Measurements from ENCODE around the gene GJB1. TPM values are rescaled to one million over a fixed set of nuclear protein-coding genes. Genes with fewer than 3 reads are reported as not detected.

GJB1 gene
- polyA plus RNA-seq, 1 donor from 2014 or later: not detected

- H3K4me3 ChIP-seq (ENCODE audit: low read length): no peak overlapping the region
- no peak overlapping the region for H3K4me2 ChIP-seq (ENCODE audit: low read length)
Measured at GRCh38 chrX:71245159-71245558, 22.1 kb downstream of the GJB1 start.

DNA sequence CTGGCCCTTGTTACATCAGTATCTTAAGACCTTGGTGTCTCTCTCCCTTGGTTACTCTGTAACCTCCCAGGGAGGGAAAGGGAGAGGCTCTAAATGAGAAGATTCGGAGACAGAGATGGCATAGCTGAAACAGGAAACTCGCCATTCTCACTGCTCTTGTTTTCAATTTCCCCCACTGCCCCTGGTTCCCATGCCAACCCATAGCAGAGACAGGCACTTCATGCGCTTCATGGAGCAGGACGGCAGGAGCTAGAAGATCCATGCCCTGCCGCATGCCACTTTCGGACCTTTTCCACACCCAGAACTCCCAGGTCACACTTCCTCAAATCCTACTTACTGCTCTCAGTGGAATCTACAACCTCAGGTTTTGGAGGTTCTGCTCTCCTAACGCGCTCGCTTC lies 27.8 kb downstream of the GJB1 start:
- Histone ChIP-seq H3K9me2 (ENCODE audit: insufficient read depth, low read length) (no peaks in the 10 kb centered on the region), H3K9ac (ENCODE audit: low read length) (no peak overlapping the region), H2AFZ (ENCODE audit: low read depth, low read length) (no peak overlapping the region), H3K9me3 (ENCODE audit: low read length) (no peaks in the 10 kb centered on the region), H3K79me2 (replicated peaks; ENCODE audit: insufficient read depth, low read length) (peaks cover 10% of the 10 kb centered on the region), H3K27me3 (ENCODE audit: insufficient read depth, low read depth, low read length) (no peaks in the 10 kb centered on the region), H3K4me2 (ENCODE audit: low read length) (no peak overlapping the region), H3F3A (ENCODE audit: insufficient read depth, low read length, poor library complexity, severe bottlenecking) (no peaks in the 10 kb centered on the region), H4K20me1 (ENCODE audit: insufficient read depth) (no peaks in the 10 kb centered on the region), H3K36me3 (ENCODE audit: insufficient read depth, low read length) (no peaks in the 10 kb centered on the region), H3K4me3 (ENCODE audit: low read length) (peak overlapping the region; percentile 74), H3K27ac (ENCODE audit: low read length) (no peak overlapping the region)
- TF ChIP-seq POLR2AphosphoS5 (IDR thresholded peaks at IDR 0.05) (no peak), EZH2 (IDR thresholded peaks at IDR 0.05; ENCODE audit: borderline replicate concordance, insufficient read depth, low read length, poor library complexity, severe bottlenecking) (no peak), MXI1 (conservative IDR thresholded peaks at IDR 0.05; ENCODE audit: poor library complexity, severe bottlenecking) (no peak), EP300 (conservative IDR thresholded peaks at IDR 0.05; ENCODE audit: poor library complexity, severe bottlenecking) (no peak), CTCF (IDR thresholded peaks at IDR 0.05; ENCODE audit: poor library complexity, severe bottlenecking) (no peak), SMC3 (conservative IDR thresholded peaks at IDR 0.05; ENCODE audit: poor library complexity) (no peak), TAF1 (IDR thresholded peaks at IDR 0.05; ENCODE audit: low read depth) (no peak), REST (IDR thresholded peaks at IDR 0.05; ENCODE audit: borderline replicate concordance) (no peak), RAD21 (conservative IDR thresholded peaks at IDR 0.05) (no peak)

More at GRCh38 chrX:71245159-71245558, 22.1 kb downstream of the GJB1 start:
- TF ChIP-seq SMC3 (conservative IDR thresholded peaks at IDR 0.05; ENCODE audit: poor library complexity) (no peak), POLR2AphosphoS5 (IDR thresholded peaks at IDR 0.05) (no peak), RAD21 (conservative IDR thresholded peaks at IDR 0.05) (no peak), MXI1 (conservative IDR thresholded peaks at IDR 0.05; ENCODE audit: poor library complexity, severe bottlenecking) (no peak), REST (IDR thresholded peaks at IDR 0.05; ENCODE audit: borderline replicate concordance) (no peak), EZH2 (IDR thresholded peaks at IDR 0.05; ENCODE audit: borderline replicate concordance, insufficient read depth, low read length, poor library complexity, severe bottlenecking) (no peak), TAF1 (IDR thresholded peaks at IDR 0.05; ENCODE audit: low read depth) (no peak)
- no peak overlapping the region for H2AFZ ChIP-seq (ENCODE audit: low read depth, low read length)
- H3F3A ChIP-seq (ENCODE audit: insufficient read depth, low read length, poor library complexity, severe bottlenecking): no peaks in the 10 kb centered on the region
- H3K9me2 ChIP-seq (ENCODE audit: insufficient read depth, low read length): no peaks in the 10 kb centered on the region
- H3K36me3 ChIP-seq (ENCODE audit: insufficient read depth, low read length): no peaks in the 10 kb centered on the region
- H3K79me2 ChIP-seq (replicated peaks; ENCODE audit: insufficient read depth, low read length): no peaks in the 10 kb centered on the region
- no peaks in the 10 kb centered on the region for H3K27me3 ChIP-seq (ENCODE audit: insufficient read depth, low read depth, low read length)
- H4K20me1 ChIP-seq (ENCODE audit: insufficient read depth): no peaks in the 10 kb centered on the region
- no peak overlapping the region for H3K27ac ChIP-seq (ENCODE audit: low read length)
- no peak overlapping the region for H3K9ac ChIP-seq (ENCODE audit: low read length)
- no peaks in the 10 kb centered on the region for H3K9me3 ChIP-seq (ENCODE audit: low read length)
